ENCODE measurements around the gene IFI27.

IFI27 gene

DNA sequence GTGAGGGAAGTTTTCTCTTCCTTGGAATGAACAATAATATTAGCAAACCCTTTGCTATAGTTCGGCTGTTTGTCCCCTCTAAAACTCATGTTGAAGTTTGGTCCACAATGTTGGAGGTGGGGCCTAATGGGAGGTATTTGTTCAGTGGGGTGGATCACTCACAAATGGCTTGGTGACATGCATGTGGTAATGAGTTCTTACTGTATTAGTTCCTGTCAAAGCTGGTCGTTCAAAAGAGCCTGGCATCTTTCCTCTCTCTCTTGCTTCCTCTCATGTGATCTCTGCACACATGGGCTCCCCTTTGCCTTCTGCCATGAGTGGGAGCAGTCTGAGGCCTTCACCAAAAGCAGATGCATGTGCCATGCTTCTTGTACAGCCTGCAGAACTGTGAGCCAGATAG lies 50.5 kb downstream of the IFI27 start:
- no peak for DNase-seq

DNA sequence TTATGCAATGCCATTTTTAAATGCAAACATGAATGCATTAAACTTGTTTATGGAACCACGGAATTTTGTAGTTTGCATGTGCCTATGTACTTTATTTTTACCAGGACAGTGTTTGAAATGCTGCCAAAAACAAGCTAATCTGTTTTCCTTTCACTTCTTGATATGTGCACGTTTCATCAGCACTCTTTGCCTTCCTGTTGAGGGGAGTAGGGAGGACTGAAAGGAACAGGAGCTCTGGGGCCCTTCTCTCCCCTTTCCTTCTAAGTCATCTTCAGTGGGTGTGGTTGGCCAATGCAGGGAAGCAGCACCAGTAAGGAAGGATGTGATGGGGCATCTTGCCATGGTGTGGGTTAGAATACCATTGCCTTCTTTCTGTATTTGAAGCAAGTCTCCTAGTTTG lies 51.4 kb downstream of the IFI27 start:
- DNase-seq, result no peak

DNA sequence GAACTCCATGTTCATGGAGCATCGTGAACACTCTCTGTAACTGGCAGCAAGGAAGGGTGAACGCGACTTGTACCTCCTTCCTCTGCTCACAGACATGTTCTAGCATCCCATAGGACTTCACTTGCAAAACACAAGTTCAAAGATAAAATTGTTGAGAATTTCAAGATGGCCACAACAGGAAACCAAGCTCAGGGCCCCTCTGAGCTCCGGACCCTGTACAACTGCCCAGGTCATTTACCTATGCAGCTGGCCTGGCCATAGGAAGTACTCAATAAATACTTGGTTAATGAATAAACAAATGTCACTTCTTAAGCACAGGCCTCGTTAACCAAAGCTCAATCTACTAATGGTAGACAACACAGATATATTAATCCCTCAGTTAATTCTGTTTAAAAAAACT lies 51.9 kb downstream of the IFI27 start:
- DNase-seq, result no peak

DNA sequence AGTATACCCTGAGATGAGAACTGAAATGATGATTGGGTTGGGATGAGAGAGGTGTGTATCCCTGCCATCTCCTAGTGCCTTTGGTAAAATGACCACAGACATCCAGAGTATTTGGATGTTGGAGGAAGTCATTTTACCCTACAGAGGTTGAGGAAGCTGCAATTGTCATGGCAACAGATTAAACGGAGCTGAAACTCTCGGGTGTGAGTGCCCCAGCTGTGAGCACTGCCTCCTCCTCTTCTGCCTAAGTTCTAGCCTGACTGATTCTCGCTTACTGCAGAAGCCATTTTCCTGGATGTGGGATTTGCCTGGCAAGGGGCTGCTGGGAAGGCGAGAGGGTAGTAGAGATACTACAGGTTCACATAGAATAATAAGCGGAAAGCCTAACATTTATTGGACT lies 53.3 kb downstream of the IFI27 start:
- no peak for DNase-seq

DNA sequence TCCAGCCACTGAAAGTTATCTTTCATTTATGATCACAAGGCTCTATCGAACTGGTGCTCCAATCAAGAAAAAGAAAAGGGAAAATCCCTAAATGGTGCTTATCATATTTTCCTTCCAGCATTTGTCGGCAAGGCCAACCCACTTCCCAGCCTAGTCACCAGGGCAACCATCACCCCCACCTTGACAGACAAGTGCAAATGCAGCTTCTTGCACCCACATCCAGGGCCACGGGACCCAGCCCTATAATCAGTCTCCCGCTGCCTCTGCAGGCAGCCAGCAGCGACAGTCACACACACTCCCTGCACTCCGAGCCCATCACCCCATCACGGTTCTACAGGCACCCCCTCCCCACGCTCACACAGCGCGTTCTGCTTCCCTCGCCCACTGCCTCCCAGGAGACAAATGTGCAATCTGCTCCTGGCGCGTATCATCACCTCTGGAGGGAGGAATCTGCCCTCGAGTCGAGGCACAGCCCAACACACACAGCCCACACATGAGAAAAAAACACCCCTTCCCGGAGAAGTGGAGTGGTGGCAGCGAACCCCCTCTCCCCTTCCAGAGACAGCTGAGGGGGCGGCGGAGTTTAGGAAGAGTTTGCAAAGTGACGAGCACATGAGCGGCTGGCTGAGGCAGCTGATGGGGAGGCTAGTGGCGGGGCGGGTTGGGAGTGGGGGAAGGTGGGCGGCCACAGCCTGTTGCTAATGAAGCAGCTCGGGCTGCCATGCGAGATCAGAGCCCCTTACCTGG lies 54.3 kb downstream of the IFI27 start:
- no peak for DNase-seq

DNA sequence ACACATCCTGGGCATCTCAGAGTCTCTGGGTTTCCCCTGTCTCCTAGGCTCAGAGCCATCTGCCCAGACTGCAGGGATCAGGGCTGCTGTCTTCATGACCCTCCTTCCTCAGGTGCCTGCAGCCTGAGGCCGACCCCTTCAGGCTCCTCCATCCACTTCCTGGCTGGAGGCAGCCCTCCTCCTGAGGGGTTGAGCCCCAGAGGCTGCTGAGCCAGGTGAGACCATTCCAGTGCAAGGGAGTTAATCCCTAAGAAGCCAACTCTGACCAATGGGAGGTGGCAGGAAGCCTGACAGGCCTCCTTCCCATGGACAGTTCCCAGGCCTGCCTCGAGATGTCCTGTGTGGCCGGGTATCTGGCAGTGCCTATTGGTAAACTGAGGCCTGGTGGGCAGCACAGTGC lies 55.2 kb downstream of the IFI27 start:
- DNase-seq, result no peak

All from CD4-positive, alpha-beta T cell treated with Interleukin-12 subunit alpha and Interleukin-12 subunit beta, for 1 hour (primary cell).